ENCODE data around the gene SRSF4. TPM values are rescaled to one million over a fixed set of nuclear protein-coding genes. Genes with fewer than 3 reads are reported as not detected.

The SRSF4 gene
- total and polyA plus RNA-seq, 2 of the 8 experiments (the other 6 are each of a cell fraction or from before 2014, with no cell fraction given): 34.9 to 86.5 TPM

DNA sequence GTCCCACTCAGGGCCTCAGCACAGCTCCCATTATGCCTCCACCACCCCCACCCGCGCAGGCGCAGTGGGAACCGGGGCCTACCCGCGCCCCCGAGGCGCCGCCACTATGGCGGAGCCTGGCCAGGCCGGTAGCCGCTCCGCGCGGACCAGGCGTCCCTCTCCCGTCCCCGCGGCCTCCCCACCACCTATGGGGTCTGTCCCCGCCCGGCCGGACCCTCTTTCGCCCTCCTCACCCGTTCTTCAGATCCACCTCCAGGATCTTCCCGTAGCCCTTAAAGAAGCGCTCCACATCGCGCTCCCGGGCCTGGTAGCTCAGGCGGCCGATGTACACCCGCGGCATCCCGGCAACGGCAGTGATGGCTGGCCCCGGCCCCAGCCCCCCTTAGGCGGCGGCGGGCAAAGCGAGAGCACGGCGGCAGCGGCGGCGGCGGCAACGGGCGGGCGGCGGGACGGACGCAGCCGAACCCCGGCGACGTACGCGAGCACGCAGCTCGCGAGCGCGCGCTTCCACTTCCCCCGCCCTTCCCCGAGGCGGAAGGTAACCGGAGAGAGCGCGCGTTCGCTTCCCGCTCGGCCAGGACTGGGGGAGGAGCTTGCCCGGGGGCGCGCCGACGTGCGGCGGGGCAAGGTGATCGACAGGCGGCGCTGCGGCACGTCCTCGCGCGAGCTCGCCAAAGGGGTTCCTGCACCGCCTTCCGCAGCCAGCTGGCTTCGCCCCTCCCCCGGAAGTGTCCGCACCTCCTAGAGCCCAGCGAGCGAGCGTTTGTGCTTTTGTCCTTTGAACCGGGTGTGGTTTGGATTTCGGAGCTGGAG is at the start of gene SRSF4 (continued):
- TF ChIP-seq TBP (IDR thresholded peaks at IDR 0.05; ENCODE audit: low read depth, low read length): peak; percentile 68; the same call in 1 of the 2 replicates
- no peak for TF ChIP-seq ATF2 (IDR thresholded peaks at IDR 0.05; ENCODE audit: low read length)
- TF ChIP-seq SIN3A (conservative IDR thresholded peaks at IDR 0.05 in 1 of 2, IDR thresholded peaks at IDR 0.05 in 1 of 2; ENCODE audit: low read depth in 1 of 2, low read length in 2 of 2): peak in 1 of 2 experiments; percentile 77; a peak in 2 of 4 replicates
- TF ChIP-seq CBX8 (IDR thresholded peaks at IDR 0.05; ENCODE audit: borderline replicate concordance, low read depth, low read length): no peak
- no peak for TF ChIP-seq KDM5A (IDR thresholded peaks at IDR 0.05; ENCODE audit: low read length)
- TF ChIP-seq BRCA1 (IDR thresholded peaks at IDR 0.05; ENCODE audit: low read depth, low read length): peak; percentile 58; the same call in 1 of the 2 replicates
- TF ChIP-seq KDM4A (IDR thresholded peaks at IDR 0.05; ENCODE audit: low read depth, low read length, severe bottlenecking): peak; percentile 55
- TF ChIP-seq RNF2 (IDR thresholded peaks at IDR 0.05; ENCODE audit: borderline replicate concordance, low read depth, low read length, missing control alignments, poor library complexity, severe bottlenecking): no peak
- no peak for TF ChIP-seq FOSL1 (IDR thresholded peaks at IDR 0.05; ENCODE audit: insufficient read depth, low read depth, low read length)
- peak; percentile 75; the same call in 1 of the 2 replicates for TF ChIP-seq RBBP5 (IDR thresholded peaks at IDR 0.05; ENCODE audit: borderline replicate concordance, low read depth, low read length)
- TF ChIP-seq NRF1 (IDR thresholded peaks at IDR 0.05; ENCODE audit: low read depth, low read length): peak; percentile 59
- TF ChIP-seq TEAD4 (IDR thresholded peaks at IDR 0.05; ENCODE audit: low read depth, low read length): no peak
- TF ChIP-seq POU5F1 (IDR thresholded peaks at IDR 0.05; ENCODE audit: low read depth, low read length): no peak

Measured in H1 (cell line).